ENCODE results near the gene ITK.
"Not testable (repeated sequence)": the region's sequence is repeated elsewhere in the genome, so short reads cannot be mapped to it uniquely, and the experiment has no call there.

The ITK gene

GRCh38 chr5:157184117-157184670 is 3.6 kb downstream of the ITK start:
- TF ChIP-seq, protein P1, sequence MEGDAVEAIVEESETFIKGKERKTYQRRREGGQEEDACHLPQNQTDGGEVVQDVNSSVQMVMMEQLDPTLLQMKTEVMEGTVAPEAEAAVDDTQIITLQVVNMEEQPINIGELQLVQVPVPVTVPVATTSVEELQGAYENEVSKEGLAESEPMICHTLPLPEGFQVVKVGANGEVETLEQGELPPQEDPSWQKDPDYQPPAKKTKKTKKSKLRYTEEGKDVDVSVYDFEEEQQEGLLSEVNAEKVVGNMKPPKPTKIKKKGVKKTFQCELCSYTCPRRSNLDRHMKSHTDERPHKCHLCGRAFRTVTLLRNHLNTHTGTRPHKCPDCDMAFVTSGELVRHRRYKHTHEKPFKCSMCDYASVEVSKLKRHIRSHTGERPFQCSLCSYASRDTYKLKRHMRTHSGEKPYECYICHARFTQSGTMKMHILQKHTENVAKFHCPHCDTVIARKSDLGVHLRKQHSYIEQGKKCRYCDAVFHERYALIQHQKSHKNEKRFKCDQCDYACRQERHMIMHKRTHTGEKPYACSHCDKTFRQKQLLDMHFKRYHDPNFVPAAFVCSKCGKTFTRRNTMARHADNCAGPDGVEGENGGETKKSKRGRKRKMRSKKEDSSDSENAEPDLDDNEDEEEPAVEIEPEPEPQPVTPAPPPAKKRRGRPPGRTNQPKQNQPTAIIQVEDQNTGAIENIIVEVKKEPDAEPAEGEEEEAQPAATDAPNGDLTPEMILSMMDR (IDR thresholded peaks at IDR 0.05; ENCODE audit: low read length, missing control alignments), result no peak
- no peak overlapping the region for H3K4me3 ChIP-seq (replicated peaks; ENCODE audit: low read depth, low read length)
- DNase-seq (ENCODE audit: low read depth), result no peak

GRCh38 chr5:157185122-157185521 is 4.5 kb downstream of the ITK start:
- DNase-seq (ENCODE audit: low read depth); H3K4me3 ChIP-seq (replicated peaks; ENCODE audit: low read depth, low read length): not testable (repeated sequence)

DNA sequence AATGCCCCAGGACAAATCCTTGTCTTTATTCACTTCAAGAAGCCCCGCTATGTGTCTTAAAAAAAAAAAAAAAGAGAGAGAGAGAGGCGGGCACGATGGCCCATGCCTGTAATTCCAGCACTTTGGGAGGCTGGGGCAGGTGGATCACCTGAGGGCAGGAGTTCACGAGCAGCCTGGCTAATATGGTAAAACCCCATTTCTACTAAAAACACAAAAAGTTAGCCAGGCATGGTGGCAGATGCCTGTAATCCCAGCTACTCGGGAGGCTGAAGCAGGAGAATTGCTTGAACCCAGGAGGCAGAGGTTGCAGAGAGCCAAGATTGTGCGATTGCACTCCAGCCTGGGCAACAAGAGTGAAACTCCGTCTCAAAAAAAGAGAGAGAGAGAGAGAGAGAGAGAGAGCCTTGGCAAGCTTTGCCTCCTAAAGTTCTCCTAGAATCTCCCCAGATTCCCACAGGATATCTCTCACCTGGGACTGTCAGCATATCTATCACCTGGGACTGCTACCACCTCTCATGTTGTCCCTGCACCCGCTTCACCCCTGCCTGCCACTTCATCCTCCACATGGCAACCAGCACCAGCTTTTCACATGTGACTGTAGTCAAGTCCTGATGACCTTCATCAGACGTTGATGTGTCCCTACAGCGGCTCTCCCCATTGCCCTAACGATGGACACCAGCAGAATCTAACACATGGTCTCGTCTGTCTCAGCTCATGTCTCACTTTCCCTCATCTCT is 5.8 kb downstream of the ITK start:
- DNase-seq (ENCODE audit: low read depth), result no peak
- no peak overlapping the region for H3K4me3 ChIP-seq (replicated peaks; ENCODE audit: low read depth, low read length)
- TF ChIP-seq, protein P1 (IDR thresholded peaks at IDR 0.05; ENCODE audit: low read length, missing control alignments), result no peak

GRCh38 chr5:157187046-157187754 is 6.6 kb downstream of the ITK start:
- TF ChIP-seq, protein P1 (IDR thresholded peaks at IDR 0.05; ENCODE audit: low read length, missing control alignments), result no peak
- no peak overlapping the region for H3K4me3 ChIP-seq (replicated peaks; ENCODE audit: low read depth, low read length)
- no peak for DNase-seq (ENCODE audit: low read depth)

DNA sequence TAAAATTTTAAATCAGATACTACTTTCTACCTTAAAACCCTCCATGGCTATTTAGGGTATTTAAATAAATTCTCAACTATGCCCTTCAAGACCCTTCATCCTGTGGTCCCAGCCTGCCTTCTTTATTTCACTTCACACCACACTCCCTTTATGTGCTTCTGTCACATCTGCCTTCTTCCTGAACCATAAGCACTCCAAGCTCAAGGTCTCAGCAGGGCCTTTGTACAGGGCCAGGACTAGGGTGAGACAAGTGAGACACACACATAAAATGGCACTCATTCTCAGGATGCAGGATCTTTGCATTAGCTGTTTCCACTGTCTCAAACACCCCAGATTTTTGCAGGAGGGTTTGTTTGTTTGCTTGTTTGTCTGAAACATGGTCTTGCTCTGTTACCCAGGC is 7.6 kb downstream of the ITK start:
- TF ChIP-seq, protein P1 (IDR thresholded peaks at IDR 0.05; ENCODE audit: low read length, missing control alignments), result no peak
- DNase-seq (ENCODE audit: low read depth), result no peak
- H3K4me3 ChIP-seq (replicated peaks; ENCODE audit: low read depth, low read length), result no peak overlapping the region

DNA sequence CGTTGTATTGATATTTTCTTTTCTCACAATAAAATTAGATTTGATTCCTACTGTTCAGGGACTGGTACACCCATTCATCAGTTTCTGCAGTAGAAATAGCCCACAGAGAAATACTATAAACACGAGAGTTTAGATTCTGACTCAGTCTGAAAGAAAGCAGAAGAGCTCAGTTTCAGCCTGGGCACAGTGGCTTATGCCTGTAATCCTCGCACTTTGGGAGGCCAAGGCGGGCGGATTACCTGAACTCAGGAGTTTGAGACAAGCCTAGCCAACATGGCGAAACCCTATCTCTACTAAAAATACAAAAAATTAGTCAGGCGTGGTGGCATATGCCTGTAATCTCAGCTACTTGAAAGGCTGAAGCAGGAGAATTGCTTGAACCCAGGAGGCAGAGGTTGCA is 8.6 kb downstream of the ITK start:
- no peak for DNase-seq (ENCODE audit: low read depth)

More for the DNA sequence above, 8.6 kb downstream of the ITK start:
- TF ChIP-seq, protein P1 (IDR thresholded peaks at IDR 0.05; ENCODE audit: low read length, missing control alignments), result no peak
- no peak overlapping the region for H3K4me3 ChIP-seq (replicated peaks; ENCODE audit: low read depth, low read length)

All from fibroblast of pulmonary artery (primary cell).